ENCODE measurements around the gene KATNA1.

KATNA1 gene

GRCh38 chr6:149608381-149608982 is 40.0 kb downstream of the KATNA1 start:
- DNase-seq (ENCODE audit: low spot score), result no peak

GRCh38 chr6:149600508-149600907 is 48.0 kb downstream of the KATNA1 start:
- DNase-seq (ENCODE audit: low spot score), result no peak

GRCh38 chr6:149593408-149593807 is 55.1 kb downstream of the KATNA1 start:
- no peak for DNase-seq (ENCODE audit: low spot score)

GRCh38 chr6:149592983-149593382 is 55.5 kb downstream of the KATNA1 start:
- DNase-seq (ENCODE audit: low spot score), result no peak

DNA sequence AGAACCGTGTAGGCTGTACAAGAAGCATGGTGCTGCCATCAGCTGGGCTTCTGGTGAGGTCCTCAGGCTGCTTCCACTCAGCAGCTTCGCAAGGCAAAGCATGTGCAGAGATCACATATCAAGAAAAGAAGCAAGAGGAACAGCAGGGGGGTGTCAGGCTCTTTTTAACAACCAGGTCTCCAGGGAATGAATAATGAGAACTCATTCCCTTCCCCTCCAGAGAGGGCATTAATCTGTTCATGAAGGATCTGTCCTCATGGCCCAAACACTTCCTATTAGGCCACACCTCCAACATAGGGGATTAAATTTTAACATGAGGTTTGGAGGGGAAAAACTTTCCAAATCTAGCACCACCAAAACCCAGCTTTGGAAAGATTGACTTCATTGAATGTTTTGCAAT is 62.4 kb downstream of the KATNA1 start:
- DNase-seq (ENCODE audit: low spot score), result no peak

DNA sequence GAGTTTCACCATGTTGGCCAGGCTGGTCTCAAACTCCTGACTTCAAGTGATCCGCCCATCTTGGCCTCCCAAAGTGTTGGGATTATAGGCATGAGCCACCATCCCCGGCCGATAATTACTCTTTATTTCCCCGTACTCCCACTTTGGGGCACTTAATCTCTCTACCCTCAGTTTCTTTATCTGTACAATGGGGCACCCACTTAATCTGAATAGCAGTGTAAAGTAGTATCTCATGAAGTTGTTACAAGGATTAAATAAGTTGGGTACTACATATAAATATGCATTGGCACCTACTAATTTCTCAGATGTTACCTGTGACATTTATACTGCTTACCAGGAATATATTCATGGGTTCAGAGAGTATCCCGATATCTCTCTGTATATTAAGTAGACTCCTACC is 67.2 kb downstream of the KATNA1 start:
- no peak for DNase-seq (ENCODE audit: low spot score)

DNA sequence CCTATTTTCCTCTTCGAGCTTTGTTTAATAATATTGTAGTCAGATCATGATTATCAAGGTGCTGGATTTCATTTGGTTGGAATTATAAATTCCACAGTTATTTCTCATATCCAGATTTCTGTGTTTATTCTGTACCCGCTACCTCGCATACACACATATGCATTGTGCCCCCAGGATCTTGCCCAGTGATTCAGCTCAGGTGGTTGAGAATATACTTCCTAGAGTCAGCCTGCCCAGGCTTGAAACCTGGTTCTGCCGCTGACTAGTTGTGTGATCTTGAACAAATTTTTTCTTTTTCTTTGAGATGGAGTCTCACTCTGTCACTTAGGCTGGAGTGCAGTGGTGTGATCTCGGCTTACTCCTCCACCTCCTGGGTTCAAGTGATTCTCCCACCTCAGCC is 67.6 kb downstream of the KATNA1 start:
- DNase-seq (ENCODE audit: low spot score), result no peak

DNA sequence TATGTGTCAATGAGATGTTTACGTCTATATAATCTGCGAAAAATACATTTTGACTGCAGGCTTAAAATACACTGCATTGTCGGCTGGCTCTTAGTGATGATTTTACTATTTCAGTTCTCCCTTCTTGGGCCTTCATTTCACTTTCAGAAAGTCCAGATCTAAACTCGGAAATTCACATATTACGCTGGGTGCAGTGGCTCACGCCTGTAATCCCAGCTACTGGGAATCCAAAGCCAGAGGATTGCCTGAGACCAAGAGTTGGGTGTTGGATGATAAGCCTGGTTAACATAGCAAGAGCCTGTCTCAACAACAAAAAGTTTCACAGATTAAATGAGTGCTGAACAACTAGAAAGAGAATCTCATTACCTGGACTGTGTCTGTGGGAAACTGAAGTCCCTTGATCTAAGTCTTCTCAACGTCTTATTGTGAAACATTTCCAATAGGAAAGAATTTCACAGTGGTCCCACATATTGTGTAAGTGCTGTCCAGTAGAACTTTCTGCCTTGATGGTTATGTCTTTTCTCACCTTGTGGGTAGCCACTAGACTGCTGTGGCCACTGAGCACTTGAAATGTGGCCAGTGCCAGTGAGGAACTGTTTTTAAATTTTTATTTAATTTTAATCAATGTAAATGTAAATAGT is 80.4 kb downstream of the KATNA1 start:
- DNase-seq (ENCODE audit: low spot score), result no peak

DNA sequence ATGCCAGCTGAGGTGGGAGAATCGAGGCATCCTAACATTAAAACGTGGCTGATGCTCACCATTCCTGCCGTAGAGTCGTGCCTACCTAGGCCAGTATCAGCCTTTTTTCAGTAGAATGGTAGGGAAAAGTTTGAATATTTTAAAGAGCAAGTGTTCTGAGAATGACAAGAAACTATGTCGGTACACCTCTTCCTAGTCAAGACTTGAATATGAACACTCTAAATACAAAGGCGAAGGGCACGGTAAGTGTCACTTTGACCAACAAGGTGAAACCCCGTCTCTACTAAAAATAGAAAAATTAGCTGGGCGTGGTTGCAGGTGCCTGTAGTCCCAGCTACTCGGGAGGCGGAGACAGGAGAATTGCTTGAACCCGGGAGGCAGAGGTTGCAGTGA is 81.3 kb downstream of the KATNA1 start:
- DNase-seq (ENCODE audit: low spot score), result no peak

GRCh38 chr6:149566410-149567193 is 81.9 kb downstream of the KATNA1 start:
- peak; percentile 60 for DNase-seq (ENCODE audit: low spot score)

DNA sequence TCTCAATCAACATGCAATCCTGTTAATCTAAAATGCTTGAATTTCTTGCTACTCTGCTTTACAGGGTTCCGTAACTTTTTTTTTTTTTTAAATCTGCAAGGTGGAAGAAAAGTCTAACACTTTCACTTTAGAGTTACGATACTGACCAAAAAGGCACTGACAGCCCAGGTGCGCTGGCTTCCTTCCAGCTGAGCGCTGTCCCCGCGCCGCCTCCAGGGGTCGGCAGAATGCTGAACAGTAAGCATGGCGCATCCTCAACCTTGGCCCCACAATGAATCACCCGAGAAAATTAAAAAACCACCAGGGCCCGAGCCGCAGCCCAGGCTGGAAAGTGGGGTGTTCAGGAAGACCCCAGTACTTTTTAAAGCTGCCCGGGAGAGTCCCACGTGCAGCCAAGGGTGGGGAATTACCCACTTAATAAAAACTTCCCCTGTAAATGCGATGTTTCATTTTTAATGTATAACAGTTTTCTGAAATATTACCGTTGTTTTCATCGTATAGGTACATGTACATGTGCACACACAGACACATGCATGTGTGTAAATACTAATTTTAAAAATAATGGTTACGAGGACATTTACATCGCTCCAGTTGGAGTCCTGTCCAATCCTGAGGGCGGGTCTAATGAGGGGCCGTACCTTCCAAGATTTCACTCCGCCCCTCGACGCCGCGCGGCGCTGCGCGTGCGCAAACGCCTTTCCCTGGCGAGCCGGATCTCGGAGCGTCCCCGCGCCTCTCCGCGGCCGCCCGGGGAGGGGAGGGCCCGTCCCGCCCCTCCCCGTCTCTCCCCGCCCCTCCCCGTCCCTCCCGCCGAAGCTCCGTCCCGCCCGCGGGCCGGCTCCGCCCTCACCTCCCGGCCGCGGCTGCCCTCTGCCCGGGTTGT is 82.7 kb downstream of the KATNA1 start, which contains the start of gene GINM1:
GINM1 (plus strand) TSS at position 849 of the 883 bp plus-strand sequence. CDS start 40 bp downstream, outside the sequence.
- peak; percentile 100 for DNase-seq (ENCODE audit: low spot score)

DNA sequence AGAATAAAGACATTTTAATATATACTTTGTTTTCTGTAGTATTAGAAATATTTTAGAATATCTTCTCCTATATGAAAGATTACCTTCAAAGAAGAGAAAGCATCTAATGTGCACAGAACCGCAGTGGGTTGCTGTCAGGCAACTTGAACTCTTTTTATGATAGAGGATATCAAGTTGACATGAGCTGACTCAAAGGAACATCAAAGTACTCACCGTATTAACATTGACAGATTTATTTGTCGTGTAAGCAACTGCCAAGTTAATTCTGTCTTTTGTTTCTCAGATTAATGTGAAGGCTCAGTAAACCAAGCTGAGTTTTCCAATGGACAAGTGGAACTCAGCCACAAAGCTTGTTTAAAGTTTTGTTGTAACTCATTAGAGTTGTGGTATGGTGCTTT is 84.6 kb downstream of the KATNA1 start:
- no peak for DNase-seq (ENCODE audit: low spot score)

- DNase-seq (ENCODE audit: low spot score), result peak; percentile 85
These were observed 85.1 kb downstream of the KATNA1 start for GRCh38 chr6:149563203-149563927.

GRCh38 chr6:149560736-149561135 is 87.8 kb downstream of the KATNA1 start:
- peak; percentile 12 for DNase-seq (ENCODE audit: low spot score)

DNA sequence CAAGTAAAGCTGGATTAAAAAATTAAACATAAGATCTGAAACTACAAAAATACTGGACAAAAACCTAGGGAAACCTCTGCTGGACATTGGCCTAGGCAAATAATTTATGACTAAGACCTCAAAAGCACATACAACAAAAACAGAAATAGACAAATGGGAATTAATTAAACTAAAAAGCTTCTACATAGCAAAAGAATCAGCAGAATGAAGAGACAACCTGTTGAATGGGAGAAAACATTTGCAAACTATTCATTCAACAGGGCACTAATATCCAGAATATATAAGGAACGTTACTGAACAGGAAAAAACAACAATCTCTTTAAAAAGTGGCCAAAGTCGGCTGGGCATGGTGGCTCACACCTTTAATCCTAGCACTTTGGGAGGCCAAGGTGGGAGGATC is 89.1 kb downstream of the KATNA1 start:
- DNase-seq (ENCODE audit: low spot score), result no peak

GRCh38 chr6:149558029-149558428 is 90.5 kb downstream of the KATNA1 start:
- no peak for DNase-seq (ENCODE audit: low spot score)

DNA sequence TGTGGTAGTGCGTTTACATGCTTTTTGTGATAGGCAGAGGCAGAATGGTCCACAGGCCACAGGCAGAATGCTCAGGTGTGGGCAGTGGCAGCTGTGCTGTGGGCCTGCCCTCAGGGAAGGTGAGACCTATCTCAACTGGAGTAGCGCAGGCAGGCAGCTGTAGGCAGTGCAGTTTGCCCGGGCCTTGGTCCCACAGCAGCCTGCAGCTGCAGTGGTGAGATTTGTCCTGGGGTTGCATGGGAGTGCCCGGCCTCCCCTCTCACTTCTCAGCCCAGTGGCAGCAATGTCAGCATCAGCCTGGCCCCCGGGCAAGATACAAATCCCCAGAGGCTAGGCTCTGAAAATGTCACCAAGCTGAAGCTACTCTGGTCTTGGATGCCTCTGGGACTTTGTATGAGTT is 96.6 kb downstream of the KATNA1 start:
- no peak for DNase-seq (ENCODE audit: low spot score)

DNA sequence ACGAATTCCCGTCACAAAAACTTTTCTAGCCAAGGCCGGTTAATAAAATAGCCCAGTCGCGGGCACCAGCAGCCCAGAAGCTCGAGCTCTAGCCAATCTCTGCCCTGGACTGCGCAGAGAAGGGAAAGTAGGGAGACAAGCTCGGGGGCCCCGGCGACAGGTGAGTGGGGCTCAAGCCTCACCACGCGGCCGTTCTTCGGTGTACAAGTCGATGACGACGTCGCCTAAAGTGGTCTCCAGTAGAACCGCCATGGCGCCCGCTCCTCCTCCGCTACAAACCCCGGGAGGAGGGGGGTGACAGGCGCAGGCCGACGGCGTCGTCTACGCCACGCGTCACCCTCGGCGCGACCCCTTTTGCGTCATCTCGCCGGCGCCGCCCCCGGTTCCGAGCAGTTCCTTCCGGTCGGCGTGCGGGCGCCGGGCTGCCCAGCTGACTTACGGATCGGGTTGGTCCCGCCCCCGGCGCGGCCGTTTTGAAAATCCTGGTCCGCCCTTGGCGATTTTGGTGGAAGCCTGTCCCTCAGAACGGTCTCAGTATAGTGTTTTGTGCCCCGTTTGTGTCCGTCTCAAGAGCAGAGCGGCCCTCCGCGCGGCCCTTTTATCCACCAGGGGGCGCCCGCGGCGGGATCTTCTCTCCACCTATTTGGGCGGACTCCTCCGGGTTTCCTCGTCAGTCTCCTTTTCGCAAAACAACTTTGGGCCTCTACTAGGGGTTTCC is 102.6 kb downstream of the KATNA1 start, which contains the start of gene PPIL4:
PPIL4 (minus strand) TSS at position 290 of the 718 bp plus-strand sequence; CDS start at position 252, 38 bp downstream.
- DNase-seq (ENCODE audit: low spot score), result peak; percentile 98

DNA sequence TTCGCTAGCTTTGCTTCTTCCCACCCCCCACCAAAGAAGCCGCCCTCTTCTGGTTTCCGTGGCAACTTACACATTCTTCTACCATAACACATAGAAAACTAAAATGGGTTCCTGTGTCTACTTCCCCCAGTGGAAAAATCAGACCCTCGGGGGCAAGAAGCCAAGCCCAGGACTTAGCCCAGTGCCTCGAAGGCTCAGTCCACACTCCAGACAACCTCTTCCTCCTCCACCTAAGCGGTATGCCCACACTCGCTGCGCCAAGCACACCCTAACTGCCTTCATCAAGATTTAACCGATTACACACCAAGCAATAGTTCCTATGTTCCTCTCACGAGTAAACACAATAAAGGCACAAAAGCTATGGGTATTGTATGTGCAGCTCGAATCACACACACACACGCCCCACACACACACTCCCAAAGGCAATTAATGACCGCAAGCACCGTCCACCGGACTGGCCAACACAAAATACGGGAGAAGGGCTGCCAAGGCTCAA is 103.2 kb downstream of the KATNA1 start:
- DNase-seq (ENCODE audit: low spot score), result peak; percentile 66

Measured in GM03348 (cell line).